ENCODE data around the gene CDH4. TPM values are rescaled to one million over a fixed set of nuclear protein-coding genes. Genes with fewer than 3 reads are reported as not detected.
"Not testable (repeated sequence)": the region's sequence is repeated elsewhere in the genome, so short reads cannot be mapped to it uniquely, and the experiment has no call there.

CDH4 gene
- total RNA-seq, 1 experiment from 2014 or later = 3.8 TPM

DNA sequence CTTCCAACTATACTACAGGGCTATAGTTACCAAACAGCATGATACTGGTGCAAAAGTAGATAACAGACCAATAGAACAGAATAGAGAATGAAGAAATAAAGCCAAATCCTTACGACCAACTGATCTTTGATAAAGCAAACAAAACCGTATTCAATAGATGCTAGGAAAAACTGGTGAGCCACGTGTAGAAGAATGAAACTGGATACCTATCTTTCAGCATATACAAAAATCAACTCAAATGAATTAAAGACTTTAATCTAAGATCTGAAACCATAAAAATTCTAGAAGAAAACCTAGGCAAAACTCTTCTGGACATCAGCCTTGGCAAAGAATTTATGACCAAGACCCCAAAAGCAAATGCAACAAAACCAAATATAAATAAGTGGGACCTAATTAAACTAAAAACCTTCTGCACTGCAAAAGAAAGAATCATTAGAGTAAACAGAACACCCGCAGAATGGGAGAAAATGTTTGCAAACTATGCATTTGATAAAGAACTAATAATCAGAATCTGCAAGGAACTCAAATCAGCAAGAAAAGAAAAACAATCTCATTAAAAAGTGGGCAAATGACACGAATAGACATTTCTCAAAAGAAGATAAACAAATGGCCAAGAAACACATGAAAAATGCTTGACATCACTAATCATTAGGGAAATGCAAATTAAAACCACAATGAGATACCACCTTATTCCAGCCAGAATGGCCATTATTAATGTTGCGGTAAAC is 703.8 kb downstream of the CDH4 start:
- no peak for DNase-seq (ENCODE audit: low read depth)

DNA sequence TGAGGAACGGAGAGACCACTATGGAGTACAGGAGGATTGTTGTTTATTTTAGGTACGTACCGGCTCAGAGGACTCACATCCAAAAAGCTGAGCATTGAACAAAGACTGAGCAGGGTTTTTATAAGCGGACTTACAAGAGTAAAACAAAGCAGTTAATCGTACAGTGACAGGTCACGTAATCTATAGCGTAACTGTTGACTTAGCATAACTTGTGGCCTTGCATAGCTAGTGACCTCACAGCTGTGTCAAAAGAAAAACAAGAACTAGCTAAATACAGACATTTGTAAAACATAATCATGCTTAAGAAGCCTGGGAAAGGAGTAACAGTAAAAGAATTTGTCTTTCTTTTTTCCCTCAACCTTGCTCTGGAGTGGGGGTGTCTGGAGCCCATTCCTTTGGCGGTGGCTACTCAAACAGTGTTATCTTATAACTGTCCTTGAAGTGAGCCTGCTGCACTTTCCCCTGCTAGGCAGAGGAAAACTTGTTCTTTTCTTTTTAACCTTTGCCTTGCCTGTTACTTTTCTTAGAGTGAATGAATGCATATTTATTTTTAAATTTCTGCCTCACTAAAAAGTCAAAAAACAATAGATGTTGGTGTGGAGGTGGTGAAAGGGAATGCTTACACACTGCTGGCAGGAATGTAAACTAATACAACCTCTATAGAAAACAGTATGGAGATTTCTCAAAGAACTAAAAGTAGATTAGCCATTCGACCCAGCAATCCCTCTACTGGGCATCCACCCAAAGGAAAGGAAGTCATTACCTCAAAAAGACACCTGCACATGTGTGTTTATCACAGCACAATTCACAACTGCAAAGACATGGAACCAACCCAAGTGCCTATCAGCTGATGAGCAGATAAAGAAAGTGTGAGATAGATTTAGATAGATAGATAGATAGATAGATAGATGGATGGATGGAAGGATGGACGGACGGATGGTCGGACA is 704.6 kb downstream of the CDH4 start:
- DNase-seq (ENCODE audit: low read depth) = peak; percentile 49

GRCh38 chr20:61957961-61958715 is 706.1 kb downstream of the CDH4 start:
- no peak for DNase-seq (ENCODE audit: low read depth)

DNA sequence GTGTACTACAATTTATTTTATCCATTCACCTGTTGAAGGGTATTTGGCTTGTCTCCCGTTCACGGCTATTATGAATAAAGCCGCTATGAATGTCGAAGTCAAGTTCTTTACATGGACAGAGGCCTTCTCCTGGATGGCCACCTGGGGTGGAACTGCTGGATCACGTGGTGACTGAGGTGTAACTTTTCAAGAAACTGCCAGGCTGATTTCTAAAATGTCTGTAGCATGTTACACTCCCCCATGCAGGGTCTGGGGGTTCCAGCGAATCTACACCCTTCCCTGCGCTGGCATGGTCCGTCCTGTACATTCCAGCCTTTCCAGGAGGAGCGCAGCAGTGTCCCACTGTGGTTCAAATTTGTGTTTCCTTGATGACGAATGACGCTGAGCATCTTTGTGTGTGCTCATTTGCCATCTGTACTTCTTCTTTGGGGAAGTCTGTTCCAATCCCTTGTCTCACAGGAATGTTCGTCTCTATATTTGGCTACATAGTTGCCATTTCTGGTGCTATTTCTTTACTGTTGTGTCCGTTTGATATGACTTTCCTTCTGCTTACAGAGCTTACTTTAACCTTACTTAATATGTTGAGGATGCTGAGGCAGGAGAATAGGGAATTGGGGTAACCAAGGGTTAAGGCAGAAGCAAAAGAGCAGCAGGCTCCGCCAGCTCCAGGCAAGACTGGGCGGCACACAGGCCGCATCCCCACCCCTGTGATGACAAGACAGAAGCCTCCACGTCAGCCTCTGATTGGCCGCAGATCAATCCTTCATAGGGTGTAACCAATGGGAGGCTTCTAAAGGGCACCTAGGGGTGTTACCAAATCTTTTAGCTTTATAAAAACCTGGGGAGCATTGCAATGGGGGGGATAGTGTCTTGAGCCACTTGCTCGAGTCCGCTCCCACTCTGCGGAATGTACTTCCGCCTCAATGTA is 707.0 kb downstream of the CDH4 start:
- DNase-seq (ENCODE audit: low read depth) = peak; percentile 36

DNA sequence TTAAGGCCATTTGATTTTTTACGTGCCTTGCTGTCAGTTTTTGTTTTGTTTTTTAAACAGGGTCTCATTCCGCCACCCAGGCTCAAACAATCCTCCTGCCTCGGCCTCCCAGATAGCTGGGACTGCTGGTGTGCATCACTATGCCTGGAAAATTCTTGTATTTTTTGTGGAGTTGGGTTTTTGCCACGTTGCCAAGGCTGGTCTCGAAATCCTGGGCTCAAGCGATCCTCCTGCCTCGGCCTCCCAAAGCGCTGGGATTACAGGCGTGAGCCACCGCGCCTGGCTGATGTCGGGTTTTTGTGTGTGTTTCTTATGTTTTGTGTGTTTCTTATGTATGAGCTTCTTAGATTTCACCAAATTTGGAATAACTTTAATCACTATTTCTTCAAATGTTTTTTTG is 708.8 kb downstream of the CDH4 start:
- no peak for DNase-seq (ENCODE audit: low read depth)

DNA sequence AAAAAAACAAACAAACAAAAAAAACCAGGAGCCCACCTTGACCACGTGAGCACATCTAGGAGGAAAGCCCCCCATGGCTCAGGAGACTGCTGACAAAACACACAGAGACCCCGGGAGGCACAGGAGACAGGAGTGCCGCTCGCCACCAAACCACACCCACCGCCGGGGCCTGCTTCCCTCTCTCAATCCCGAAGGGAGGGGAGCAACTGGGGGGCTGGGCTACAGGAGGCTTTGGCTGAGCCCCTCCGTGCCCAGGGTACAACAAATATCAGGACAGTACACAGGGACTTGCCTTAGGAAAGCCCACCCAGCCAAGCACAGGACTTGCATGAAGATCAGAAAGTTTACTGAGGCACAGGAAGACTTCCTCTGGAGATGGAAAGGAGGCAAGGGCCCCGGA is 711.1 kb downstream of the CDH4 start:
- DNase-seq (ENCODE audit: low read depth) = no peak

GRCh38 chr20:61963885-61964674 is 712.0 kb downstream of the CDH4 start:
- DNase-seq (ENCODE audit: low read depth) = no peak

- no peak for DNase-seq (ENCODE audit: low read depth)
Observed at GRCh38 chr20:61964675-61965605, 712.9 kb downstream of the CDH4 start.

DNA sequence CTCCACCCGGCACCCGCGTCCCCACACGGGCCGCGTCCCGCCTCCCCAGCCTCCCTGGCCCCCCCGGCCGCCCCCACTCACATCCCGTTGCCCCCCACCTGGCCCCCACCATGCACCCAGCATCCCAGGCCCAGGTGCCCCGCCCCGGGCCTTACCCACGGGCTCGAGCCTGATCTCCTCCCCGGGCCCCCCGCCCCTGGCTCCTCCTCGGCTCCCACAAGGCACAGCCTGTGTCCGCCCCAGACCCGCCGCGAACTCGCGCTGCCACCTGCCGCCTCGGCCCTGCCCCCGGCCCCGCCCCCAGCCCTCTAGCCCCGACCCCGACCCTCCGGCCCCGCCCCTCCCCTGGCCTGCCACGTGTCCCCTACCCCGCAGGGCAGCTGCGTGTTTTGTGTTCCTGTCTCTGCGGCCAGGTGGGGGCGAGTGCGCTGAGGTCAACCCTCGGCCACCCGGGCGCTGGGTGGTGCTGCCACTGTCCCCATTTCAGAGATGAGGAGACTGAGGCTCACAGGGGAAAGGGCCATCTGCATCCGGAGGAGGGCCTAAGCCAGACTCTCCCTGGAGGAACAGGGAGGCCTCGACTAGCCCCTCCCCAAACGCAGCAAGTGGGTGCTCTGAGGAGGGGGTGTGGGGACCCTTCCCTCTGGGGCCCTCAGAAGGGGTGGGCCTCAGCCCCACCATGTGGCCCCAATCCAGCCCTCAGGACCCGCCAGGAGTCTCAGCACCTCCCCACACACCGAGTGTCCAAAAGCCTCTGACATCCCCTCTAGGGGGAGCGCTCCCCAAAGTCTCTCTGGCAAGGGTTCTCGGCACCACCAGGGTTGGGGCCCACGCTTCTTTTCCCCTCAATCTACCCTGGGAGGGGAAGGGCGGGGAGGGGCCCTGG is 713.8 kb downstream of the CDH4 start:
- no peak for DNase-seq (ENCODE audit: low read depth)

- no peak for DNase-seq (ENCODE audit: low read depth)
Observed at GRCh38 chr20:61966492-61967244, 714.6 kb downstream of the CDH4 start.

DNA sequence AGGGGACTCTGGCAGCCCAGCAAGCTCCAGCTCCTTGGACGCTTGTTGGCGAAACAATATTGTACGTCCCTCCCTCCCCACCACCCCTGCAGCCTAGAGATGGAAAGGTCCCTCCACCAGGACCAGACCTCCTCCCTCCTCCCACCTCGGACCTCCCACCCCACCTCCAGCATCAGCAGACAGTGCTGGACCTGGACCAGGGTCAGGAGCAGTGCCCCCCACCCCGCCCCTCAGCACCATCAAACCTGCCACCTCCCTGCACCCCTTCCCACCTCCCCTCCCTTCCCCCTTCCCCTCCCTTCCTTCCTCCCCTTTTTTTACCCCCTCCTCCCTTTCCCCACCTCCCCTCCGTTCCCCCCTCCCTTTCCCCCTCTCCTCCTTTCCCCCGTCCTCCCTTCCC is 715.2 kb downstream of the CDH4 start:
- no peak for DNase-seq (ENCODE audit: low read depth)

- no peak for DNase-seq (ENCODE audit: low read depth)
Observed at GRCh38 chr20:61968036-61968810, 716.2 kb downstream of the CDH4 start.

GRCh38 chr20:61968932-61969331 is 716.9 kb downstream of the CDH4 start:
- no peak for DNase-seq (ENCODE audit: low read depth)

- DNase-seq (ENCODE audit: low read depth) = no peak
Observed at GRCh38 chr20:61969806-61970205, 717.7 kb downstream of the CDH4 start.

- no peak for DNase-seq (ENCODE audit: low read depth)
Observed at GRCh38 chr20:61970357-61970756, 718.3 kb downstream of the CDH4 start.

- not testable (repeated sequence) for DNase-seq (ENCODE audit: low read depth)
Observed at GRCh38 chr20:61971595-61971994, 719.5 kb downstream of the CDH4 start.

Data from Daoy (cell line).